ENCODE data around the gene MINDY4.

The MINDY4 gene

GRCh38 chr7:30880941-30881340 lies 109.7 kb downstream of the MINDY4 start:
- DNase-seq, result no peak

DNA sequence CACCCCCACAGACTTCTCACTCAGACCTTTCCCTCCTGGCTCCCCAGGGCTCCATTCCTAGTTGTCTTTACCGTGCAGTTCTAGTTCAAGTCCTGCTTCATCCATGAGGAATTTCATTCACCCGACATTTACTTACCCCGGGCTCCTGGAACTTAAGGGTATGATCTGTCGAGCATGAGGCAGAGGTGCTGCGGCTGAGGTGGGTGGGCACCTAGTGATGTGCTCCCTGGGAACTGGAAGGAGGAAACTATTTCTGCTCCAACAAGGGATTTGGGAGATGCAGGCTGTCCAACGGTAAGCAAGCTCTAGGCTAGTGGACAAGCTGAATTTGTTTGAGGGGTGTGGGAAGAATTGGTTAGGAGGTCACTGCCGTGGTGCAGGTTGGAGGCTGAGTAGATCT lies 110.2 kb downstream of the MINDY4 start:
- no peak for DNase-seq

DNA sequence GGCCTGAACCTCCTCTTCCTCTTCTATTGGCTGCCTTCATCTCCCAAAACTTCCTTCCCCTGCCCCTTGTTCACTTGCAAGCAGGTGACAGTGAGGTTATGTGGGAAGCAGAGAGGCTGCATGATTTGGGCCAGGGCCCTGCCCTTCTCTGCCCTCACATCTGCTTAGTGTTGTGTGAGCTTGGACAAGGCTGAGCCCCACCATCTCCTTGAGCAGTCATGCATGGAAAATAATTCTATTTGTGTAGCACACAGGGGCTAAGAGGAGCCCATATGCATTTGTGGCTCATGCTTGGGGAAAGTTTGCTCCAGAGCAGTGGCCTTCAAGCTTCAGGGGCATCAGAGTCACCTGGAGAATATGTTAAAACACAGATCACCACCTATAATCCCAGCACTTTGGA lies 113.7 kb downstream of the MINDY4 start:
- no peak for DNase-seq

- DNase-seq, result no peak
These were observed 115.4 kb downstream of the MINDY4 start for GRCh38 chr7:30886608-30887011.

GRCh38 chr7:30887464-30887872 lies 116.3 kb downstream of the MINDY4 start:
- DNase-seq, result no peak

DNA sequence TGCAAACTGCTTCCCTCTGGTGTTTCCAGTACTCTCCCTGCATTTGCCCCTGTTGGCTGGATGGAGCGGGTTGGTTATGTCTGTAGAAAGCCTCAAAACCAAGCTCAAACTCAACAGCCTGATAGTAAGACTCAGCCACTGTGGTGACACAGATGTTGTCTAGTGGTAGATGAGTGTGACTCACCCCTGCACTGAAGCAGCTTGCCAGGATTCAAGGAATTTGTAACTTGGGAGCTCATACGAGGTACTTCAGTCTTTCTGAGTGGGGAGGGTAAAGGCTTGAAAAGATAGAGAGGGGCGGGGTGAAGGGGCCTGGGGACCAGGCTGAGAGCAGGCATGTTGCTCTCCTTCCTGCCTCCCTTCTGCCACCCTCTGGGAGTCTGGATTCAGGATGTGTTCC lies 117.5 kb downstream of the MINDY4 start:
- DNase-seq, result no peak

- no peak for DNase-seq
These were observed 119.0 kb downstream of the MINDY4 start for GRCh38 chr7:30890226-30890625.

- DNase-seq, result no peak
These were observed 122.1 kb downstream of the MINDY4 start for GRCh38 chr7:30893357-30893756.

DNA sequence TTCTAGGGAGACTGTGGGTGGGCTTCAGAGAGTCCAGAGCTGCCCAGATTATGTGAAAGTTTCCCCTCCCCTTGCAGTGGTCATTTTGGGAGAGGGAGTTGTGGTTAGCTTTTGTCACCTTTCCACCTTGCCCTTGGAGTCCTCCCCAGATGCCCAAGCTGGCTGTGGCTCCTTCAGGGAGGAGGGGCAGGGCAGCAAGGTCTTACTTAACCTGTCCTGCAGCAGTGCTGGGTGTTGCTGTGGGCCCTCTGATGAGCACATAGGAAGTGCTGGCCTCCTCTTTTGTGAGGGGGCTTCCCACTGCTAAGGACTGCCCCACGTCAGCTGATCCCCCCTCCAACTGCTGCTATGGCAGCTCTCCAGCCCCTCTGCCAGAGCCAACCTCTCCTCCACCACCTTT lies 122.8 kb downstream of the MINDY4 start:
- no peak for DNase-seq

GRCh38 chr7:30894866-30895605 lies 123.8 kb downstream of the MINDY4 start:
- DNase-seq, result no peak

- no peak for DNase-seq
These were observed 124.8 kb downstream of the MINDY4 start for GRCh38 chr7:30896036-30896435.

DNA sequence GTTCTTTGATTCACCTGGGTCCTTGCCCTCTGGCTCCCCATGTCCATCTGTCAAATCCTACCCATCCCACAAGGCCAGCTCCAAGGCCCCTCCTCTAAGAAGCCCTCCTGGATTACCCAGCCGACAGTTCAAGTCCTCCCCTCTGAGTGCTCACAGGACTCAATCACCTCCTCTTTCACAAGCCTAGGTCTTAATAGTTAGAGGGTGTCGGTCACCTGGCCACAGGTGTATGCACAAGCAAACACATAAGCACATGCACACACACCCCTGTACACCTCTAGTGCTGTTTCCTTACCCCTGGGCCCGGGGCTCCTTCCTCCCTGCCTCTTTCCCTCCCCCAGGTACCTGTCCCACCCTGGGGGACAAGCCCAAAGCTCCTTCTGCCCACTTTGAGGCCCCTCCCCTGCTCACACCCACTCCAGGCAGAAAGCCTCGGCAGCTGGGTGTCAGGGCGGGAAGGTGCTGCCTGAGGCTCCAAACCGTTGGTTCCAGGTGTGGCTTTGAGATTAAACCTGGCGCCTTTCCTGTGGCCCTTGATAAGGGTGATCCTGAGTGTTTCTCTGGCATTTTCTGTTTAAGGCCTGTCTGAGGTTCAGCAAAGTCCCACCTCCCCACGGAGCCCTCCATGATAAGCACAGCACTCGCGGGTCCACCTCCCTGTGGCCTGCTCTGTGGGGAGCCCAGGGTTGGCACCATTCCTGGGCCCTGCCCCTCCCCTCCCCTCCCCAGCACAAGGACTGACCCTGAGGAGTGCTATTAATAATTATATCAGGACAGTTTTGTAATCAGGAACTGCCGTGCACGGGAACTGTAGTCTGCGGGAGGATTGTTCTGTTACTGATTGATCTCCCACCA lies 125.8 kb downstream of the MINDY4 start:
- DNase-seq, result no peak

DNA sequence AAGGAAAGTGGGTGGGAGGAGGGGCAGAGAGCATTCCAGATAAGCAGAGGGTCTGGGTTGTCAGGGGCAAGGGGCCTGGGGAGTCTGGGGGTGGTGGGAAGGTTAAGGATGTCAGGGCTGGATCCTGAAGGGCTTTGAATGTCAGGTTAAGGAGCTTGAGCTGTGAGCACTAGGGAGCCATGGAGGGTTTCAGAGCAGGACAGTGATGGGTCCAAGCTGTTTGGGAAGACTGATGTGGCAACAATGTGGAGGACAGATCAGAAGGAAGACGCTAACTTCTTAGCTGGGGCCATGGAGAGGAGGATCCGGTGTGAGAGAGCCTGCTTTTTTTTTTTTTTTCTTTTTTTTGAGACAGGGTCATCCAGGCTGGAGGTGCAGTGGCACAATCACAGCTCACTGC lies 126.6 kb downstream of the MINDY4 start:
- no peak for DNase-seq

- no peak for DNase-seq
These were observed 127.2 kb downstream of the MINDY4 start for GRCh38 chr7:30898411-30898810.

GRCh38 chr7:30899066-30899465 lies 127.8 kb downstream of the MINDY4 start:
- DNase-seq, result no peak

GRCh38 chr7:30899630-30900029 lies 128.4 kb downstream of the MINDY4 start:
- no peak for DNase-seq

GRCh38 chr7:30900053-30900452 lies 128.8 kb downstream of the MINDY4 start:
- no peak for DNase-seq

DNA sequence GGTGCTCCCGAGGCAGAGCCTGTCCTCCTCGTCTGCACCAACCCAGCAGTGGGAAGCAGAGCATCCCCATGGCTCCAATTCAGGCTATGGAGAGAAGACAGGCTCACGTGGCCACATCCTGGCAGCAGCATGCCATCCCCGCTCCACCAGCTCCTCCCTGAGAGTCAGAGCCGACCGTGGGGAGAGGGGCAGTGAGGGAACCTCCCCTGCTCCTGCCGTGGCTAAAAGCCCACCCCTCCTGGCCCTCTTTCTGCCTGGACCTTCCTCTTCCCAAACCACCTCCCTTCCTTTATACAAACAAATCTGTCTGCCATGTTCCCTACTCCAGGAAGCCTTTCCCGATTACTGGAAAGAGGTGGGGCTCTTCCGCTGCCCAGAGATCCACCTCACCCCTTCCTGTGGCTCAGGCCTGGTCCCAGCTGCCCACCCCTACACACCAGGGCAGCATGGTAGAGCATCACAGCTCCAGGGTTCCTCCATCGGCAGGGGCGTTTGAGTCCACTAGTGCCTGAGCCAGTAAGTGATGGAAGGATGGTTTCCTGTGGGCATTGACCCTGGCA lies 129.7 kb downstream of the MINDY4 start:
- DNase-seq, result no peak

DNA sequence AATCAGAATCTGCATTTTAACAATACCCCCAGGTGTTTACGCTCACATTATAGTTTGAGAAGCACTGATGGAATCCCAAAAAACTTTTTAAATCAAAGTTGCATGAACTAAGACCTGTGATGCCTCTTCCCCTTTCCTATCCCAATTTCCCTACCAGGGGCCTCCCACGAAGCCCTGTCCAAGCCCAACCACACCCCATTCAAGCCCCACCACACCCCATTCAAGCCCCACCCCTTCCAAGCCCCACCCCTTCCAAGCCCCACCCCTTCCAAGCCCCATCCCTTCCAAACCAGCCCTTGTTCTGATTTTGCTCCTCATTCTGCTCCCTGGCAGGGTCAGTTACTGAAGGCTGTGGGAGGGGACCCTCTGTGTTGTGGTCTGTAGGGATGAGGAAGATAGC lies 130.6 kb downstream of the MINDY4 start:
- no peak for DNase-seq

GRCh38 chr7:30902466-30902865 lies 131.2 kb downstream of the MINDY4 start:
- DNase-seq, result no peak

GRCh38 chr7:30903146-30903545 lies 131.9 kb downstream of the MINDY4 start:
- no peak for DNase-seq

DNA sequence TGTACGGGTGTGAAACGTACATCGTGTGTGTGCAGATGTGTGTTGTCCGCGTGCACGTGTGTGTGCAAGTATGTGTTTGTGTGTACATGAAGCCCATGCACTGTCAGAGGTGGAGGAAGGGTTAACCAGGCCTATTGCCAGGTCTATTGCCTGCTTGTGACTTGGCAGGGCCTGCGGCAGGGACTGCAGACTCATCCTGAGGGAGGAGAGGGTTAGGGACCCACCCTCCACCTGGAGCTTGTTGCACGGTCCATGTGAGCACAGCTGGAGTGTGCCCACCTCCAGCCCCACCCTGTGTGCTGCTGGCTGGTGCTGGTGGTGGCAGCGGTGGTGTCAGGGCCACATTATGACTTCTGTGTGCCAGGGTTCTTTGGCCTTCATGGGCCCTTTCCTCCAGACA lies 133.3 kb downstream of the MINDY4 start:
- no peak for DNase-seq

DNA sequence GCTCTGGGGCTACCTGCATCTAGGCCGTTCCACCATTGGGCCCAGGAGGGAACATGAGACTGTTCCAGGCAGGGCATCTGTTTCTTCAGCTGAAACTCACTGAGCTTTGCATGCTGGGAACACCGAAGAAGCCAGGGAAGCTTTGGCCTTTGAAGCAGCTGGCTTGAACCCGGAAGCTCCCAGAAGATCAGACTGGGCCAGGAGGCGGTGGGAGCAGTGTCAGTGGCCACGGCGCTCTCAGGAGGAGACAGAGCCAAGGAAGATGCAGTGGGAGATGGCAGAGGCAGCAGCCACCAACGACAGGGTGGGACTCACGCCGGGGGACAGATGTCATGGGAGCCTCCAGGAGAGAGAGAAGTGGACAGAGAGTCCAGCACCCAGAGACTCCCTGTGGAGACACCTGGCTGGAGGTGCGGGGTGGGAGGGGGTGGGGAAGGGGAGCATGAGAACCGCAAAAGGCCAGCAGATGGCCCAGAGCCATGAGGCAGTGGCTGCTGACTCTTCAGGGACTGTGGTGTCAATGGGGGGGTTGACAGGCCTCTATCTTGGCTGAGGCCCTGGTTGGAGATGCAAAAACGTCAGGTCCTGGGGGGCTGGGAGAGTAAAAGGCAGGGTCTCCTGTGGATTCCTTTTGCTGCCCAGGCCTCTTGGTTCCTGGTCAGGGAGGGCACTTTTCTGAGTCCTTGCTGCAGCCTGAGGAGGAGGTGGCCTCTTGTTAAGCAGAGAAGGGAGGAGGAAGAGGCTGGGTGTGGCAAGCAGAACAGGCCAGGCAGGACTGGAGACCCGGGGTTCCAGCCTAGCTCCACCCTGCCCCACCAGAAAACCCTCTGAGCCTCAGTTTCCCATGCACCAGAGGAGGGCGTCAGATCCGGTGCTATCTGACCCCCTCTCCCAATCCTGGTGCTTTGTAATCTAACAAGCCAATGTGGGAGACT lies 134.1 kb downstream of the MINDY4 start:
- DNase-seq, result no peak

Measured in activated CD8-positive, alpha-beta memory T cell treated with anti-CD3 and anti-CD28 coated beads, Interleukin-2, amount 50 U/mL, for 4 hours (primary cell).